ENCODE data around the gene ENAH.
"Not testable (repeated sequence)": the region's sequence is repeated elsewhere in the genome, so short reads cannot be mapped to it uniquely, and the experiment has no call there.

The ENAH gene

DNA sequence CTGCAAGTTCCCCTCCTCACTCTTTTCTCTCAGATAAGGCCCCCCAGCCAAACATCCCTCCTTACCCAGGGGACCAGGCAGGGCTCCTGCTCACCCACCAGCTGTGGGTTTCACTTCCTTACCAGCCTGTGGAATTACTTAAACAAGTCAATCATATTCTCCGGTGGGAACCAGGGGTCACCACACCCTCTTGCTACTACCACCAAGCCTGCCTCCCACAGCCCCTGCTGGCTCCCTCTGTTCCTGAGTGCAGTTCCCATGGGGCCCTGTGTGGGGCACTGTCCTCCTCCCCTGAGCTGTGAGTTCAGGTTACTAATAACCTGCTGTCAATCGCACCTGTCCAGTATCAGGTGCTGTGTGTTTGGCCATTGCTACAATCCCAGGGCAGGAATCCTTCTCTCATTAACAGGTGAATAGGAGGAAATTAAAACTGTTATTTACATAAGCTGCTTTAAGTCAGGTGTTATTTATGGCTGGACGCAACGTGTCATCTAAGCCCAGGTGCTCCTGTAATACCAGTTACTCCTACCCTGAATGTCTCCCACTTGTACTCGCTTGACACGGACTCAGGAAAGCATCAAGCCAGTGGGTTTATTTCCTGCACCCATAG, 172.0 kb downstream of the ENAH start:
- peak; percentile 38 to 83 for DNase-seq (ENCODE audit: low spot score in 2 of 2)
- H3K4me1 ChIP-seq = no peaks in the 10 kb centered on the region
- in situ Hi-C loops (cut with MboI; ENCODE audit: low sequenced_read_pairs) = no loop called here
- no peaks in the 10 kb centered on the region for H3K36me3 ChIP-seq (replicated peaks)
- no peaks in the 10 kb centered on the region for H3K9me3 ChIP-seq
- no peaks in the 10 kb centered on the region for H3K27me3 ChIP-seq (ENCODE audit: low read depth)
- H3K4me3 ChIP-seq = no peak overlapping the region

DNA sequence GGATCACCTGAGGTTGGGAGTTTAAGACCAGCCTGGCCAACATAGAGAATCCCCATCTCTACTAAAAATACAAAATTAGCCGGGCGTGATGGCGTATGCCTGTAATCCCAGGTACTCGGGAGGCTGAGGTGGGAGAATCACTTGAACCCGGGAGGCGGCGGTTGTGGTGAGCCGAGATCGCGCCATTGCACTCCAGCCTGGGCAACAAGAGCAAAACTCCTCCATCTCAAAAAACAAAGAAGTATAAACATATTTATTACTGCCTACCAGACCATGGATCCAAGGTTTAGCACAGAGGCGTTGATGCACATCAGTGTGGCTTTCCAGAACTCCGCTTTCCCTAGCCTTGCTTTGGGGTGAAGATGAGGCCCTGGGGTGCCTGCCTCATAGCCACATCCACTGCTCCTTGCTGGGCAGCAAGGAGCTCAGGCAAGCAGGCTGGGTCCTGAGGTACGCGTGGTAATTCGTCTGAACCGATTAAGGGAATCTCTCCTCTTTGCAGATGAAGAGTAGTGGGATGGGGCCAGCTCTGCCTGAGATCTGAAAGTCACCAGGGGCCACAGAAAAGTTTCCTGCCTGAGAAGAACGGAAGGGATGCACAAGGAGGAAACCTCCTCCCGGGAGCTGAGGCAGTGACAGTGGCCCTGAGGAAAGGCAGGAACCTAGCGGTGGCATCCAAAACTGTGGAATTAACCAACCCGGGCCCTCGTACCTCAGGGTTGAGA, 172.8 kb downstream of the ENAH start:
- Histone ChIP-seq H3K4me3 (no peak overlapping the region), H3K4me1 (peaks cover 2% of the 10 kb centered on the region), H3K36me3 (replicated peaks) (no peaks in the 10 kb centered on the region), H3K27me3 (ENCODE audit: low read depth) (no peaks in the 10 kb centered on the region), H3K9me3 (no peaks in the 10 kb centered on the region)
- in situ Hi-C loops (cut with MboI; ENCODE audit: low sequenced_read_pairs) = loop anchor here (5.0 kb wide), 2 partner anchors 297 to 502 kb away; partner anchors contain the start of gene SRP9
- DNase-seq (ENCODE audit: low spot score in 2 of 2) = no peak

DNA sequence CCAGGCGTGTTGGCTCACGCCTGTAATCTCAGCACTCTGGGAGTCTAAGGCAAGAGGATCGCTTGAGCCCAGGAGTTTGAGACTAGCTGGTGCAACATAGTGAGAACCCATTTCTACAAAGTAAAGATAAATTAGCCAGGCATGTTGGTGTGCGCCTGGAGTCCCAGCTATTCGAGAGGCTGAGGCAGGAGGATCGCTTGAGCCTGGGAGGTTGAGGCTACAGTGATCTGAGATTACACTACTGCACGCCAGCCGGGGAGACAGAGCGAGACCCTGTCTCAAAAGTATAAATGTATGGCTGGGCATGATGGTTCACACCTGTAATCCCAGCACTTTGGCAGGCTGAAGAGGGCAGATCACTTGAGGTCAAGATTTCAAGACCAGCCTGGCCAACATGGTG, 173.6 kb downstream of the ENAH start:
- no peak for DNase-seq (ENCODE audit: low spot score in 2 of 2)
- H3K27me3 ChIP-seq (ENCODE audit: low read depth) = no peaks in the 10 kb centered on the region
- no peak overlapping the region for H3K4me3 ChIP-seq
- H3K4me1 ChIP-seq = peaks cover 5% of the 10 kb centered on the region
- in situ Hi-C loops (cut with MboI; ENCODE audit: low sequenced_read_pairs) = loop anchor here (5.0 kb wide), 2 partner anchors 298 to 503 kb away; partner anchors contain the start of gene SRP9
- no peaks in the 10 kb centered on the region for H3K36me3 ChIP-seq (replicated peaks)
- no peaks in the 10 kb centered on the region for H3K9me3 ChIP-seq

DNA sequence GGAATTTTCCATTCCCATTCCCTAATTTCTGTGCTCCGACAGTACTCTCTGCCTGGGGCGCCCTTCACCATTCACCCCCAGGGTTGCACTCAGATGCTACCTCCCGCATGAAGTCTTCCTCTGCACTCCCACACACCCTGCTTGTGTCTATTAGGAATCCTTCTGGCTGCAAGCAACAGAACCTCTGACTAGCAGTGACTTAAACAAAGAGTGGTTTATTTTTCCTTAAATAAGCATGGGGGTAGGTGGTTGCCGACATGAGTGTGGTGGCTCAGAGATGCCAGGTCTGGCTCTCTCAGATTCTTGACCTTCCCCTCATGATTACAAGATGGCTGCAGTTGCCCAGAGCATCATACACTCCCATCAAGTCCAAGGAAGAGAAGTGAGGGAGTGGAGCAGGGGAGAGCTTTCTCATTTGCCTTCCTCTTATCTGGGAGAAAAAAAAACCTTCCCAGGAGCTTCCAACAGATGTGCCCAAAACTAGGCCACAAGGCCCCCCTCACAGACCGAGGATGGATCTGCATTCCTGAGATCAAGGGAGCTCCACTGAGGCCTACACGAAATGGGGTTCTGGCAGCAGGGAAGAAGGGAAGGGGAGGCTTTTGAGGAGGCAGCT, 175.5 kb downstream of the ENAH start:
- in situ Hi-C loops (cut with MboI; ENCODE audit: low sequenced_read_pairs) = loop anchor here (5.0 kb wide), 2 partner anchors 300 to 505 kb away; partner anchors contain the start of gene SRP9
- no peaks in the 10 kb centered on the region for H3K9me3 ChIP-seq
- H3K4me1 ChIP-seq = peaks cover 5% of the 10 kb centered on the region
- H3K36me3 ChIP-seq (replicated peaks) = no peaks in the 10 kb centered on the region
- no peak overlapping the region for H3K4me3 ChIP-seq
- no peaks in the 10 kb centered on the region for H3K27me3 ChIP-seq (ENCODE audit: low read depth)
- no peak for DNase-seq (ENCODE audit: low spot score in 2 of 2)

DNA sequence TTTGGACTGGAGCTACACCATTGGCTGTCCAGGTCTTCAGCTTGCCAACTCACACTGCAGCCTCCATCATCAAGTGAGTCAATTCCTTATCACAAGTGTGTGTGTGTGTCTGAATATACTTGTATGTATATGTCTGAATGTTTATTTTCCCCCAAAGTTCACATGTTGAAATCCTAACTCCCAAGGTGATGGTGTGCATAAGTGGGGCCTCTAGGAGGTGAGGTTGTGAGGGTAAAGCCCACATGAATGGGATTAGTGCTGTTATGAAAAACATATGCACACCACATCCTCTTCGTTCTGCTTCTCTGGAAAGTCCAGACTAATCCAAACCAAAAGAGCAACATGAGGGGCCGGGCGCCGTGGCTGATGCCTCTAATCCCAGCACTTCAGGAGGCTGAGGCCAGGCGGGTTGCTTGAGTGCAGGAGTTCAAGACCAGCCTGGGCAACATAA, 176.4 kb downstream of the ENAH start:
- H3K27me3 ChIP-seq (ENCODE audit: low read depth) = no peaks in the 10 kb centered on the region
- no peak overlapping the region for H3K4me3 ChIP-seq
- H3K36me3 ChIP-seq (replicated peaks) = no peaks in the 10 kb centered on the region
- DNase-seq (ENCODE audit: low spot score in 2 of 2) = no peak
- H3K4me1 ChIP-seq = peaks cover 5% of the 10 kb centered on the region
- H3K9me3 ChIP-seq = no peaks in the 10 kb centered on the region
- in situ Hi-C loops (cut with MboI; ENCODE audit: low sequenced_read_pairs) = loop anchor here (5.0 kb wide), 2 partner anchors 301 to 506 kb away; partner anchors contain the start of gene SRP9

DNA sequence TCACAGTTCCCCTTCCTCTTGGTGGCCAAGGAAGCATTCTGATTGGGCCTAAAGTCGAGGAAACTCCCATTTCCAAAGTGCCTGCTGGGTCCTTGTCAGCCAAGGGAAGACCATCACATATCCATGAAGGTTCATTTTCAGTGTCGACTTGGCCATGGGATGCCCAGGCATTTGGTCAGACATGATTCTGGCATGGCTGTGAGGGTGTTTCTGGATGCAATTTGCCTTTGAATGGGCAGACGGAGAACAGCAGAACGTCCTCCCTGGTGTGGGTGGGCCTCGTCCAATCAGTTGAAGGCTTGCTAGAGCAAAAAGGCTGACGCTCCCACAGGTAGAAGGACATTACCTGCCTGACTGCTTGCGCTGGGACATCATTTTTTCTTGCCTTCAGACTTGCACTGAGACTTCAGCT, 176.8 kb downstream of the ENAH start:
- no peak for DNase-seq (ENCODE audit: low spot score in 2 of 2)
- Histone ChIP-seq H3K9me3 (no peaks in the 10 kb centered on the region), H3K27me3 (ENCODE audit: low read depth) (no peaks in the 10 kb centered on the region), H3K4me3 (no peak overlapping the region), H3K4me1 (peaks cover 5% of the 10 kb centered on the region), H3K36me3 (replicated peaks) (no peaks in the 10 kb centered on the region)
- in situ Hi-C loops (cut with MboI; ENCODE audit: low sequenced_read_pairs) = loop anchor here (5.0 kb wide), 2 partner anchors 301 to 506 kb away; partner anchors contain the start of gene SRP9

DNA sequence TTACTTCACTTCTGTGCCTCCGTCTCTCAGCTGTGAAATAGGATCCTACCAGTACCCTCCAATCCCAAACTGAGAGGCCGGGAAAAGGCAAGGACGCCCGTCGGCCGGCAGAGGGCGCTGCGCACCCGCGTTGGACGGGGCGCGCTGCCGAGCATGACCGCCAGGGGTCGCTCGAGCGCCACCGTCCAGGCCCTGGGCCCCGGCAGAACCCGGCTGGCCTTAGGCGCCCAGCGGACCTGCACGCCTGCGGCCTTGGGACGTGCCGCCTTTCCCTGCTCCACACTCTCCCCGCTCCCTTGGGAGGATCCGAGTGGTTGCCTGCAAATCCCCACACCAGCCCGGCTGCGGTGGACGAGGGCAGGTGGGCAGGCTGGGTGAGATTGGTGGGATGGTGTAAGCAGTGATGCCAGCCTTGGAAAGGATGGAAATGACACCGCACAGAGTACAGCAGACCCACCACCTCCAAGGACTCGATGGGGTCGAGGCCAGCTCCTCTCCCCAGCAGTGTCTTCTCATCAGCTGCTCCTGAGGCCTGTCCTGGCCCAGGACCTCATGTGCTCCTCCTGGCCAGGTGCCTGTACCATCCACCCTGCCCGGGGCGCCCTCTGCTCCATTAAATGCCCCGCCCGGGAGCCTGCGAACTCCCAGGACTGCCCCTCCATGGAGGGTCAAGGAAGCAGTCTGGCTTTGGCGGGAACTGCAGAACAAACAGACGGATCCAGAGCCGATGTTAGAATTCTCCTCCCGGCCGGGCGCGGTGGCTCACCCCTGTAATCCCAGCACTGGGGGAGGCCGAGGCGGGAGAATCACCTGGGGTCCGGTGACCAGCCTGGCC, 177.7 kb downstream of the ENAH start:
- no peaks in the 10 kb centered on the region for H3K36me3 ChIP-seq (replicated peaks)
- H3K9me3 ChIP-seq = no peaks in the 10 kb centered on the region
- in situ Hi-C loops (cut with MboI; ENCODE audit: low sequenced_read_pairs) = loop anchor here (5.0 kb wide), 2 partner anchors 302 to 507 kb away; partner anchors contain the start of gene SRP9
- no peaks in the 10 kb centered on the region for H3K27me3 ChIP-seq (ENCODE audit: low read depth)
- H3K4me3 ChIP-seq = no peak overlapping the region
- peaks cover 5% of the 10 kb centered on the region for H3K4me1 ChIP-seq
- peak; percentile 51 to 79 for DNase-seq (ENCODE audit: low spot score in 2 of 2)

DNA sequence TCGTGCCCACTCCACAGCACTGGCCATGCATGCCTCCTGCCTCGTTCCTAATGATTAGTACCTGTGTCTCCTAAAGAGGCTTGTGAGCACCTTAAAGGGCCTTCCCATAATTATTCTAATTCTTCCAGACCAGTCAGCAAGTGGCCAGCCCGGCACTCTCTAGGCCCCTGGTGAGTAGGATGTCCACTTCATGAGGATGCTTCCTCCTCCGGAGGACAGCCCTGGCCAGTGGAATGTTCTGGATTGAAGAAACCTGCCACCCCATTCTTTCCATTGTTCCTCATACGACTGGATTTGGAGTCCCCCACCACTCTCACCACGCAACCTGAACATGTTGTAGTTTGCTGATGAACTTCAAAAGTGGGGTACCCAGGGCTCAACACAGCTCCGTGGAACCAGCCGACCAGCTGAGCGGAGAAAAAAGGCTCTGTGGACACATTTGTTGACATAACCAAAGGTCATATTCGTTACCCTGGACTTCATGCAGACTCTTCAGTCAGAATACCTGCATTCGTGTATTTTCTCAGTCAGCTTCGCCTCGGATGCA, 178.4 kb downstream of the ENAH start:
- H3K36me3 ChIP-seq (replicated peaks) = no peaks in the 10 kb centered on the region
- H3K27me3 ChIP-seq (ENCODE audit: low read depth) = no peaks in the 10 kb centered on the region
- in situ Hi-C loops (cut with MboI; ENCODE audit: low sequenced_read_pairs) = no loop called here
- H3K4me1 ChIP-seq = peaks cover 5% of the 10 kb centered on the region
- no peaks in the 10 kb centered on the region for H3K9me3 ChIP-seq
- H3K4me3 ChIP-seq = no peak overlapping the region
- DNase-seq (ENCODE audit: low spot score in 2 of 2) = no peak

DNA sequence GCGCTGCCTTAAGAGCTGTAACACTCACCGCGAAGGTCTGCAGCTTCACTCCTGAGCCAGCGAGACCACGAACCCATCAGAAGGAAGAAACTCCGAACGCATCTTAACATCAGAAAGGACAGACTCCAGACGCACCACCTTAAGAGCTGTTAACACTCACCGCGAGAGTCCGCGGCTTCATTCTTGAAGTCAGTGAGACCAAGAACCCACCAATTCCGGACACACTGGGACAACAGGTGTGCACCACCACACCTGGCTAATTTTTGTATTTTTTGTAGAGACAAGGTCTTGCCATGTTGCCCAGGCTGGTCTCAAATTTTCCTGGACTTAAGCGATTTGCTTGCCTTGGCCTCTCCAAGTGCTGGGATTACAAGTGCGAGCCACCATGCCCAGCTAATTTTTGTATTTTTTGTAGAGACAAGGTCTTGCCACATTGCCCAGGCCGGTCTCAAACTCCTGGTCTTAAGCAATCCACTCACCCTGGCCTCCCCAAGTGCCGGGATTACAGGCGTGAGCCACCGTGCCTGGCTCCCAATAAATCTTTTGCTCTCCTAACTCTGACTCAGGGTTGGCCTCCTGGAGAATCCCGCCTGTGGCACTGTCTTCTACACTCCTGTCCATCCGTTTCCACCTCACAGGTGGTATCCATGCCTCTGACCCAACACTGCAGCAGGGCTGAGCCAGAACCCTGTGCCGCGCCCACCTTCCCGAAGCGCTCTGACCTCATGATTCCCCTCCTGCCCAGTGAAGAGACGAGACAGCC, 179.1 kb downstream of the ENAH start:
- H3K4me1 ChIP-seq; H3K36me3 ChIP-seq (replicated peaks); H3K9me3 ChIP-seq; H3K4me3 ChIP-seq; DNase-seq (ENCODE audit: low spot score in 2 of 2); H3K27me3 ChIP-seq (ENCODE audit: low read depth); in situ Hi-C loops (cut with MboI; ENCODE audit: low sequenced_read_pairs): not testable (repeated sequence)

DNA sequence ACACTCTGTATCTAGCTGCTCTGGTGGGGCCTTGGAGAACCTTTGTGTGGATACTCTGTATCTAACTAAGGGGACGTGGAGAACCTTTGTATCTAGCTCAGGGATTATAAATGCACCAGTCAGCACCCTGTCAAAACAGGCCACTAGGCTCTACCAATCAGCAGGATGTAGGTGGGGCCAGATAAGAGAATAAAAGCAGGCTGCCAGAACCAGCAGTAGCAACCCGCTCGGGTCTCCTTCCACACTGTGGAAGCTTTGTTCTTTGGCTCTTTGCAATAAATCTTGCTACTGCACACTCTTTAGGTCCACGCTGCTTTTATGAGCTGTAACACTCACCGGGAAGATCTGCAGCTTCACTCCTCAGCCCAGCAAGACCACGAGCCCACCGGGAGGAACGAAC, 179.7 kb downstream of the ENAH start:
- H3K4me3 ChIP-seq; H3K36me3 ChIP-seq (replicated peaks); in situ Hi-C loops (cut with MboI; ENCODE audit: low sequenced_read_pairs); H3K9me3 ChIP-seq; H3K4me1 ChIP-seq; H3K27me3 ChIP-seq (ENCODE audit: low read depth): not testable (repeated sequence)
- DNase-seq (ENCODE audit: low spot score in 2 of 2) = peak in 1 of 2 experiments; percentile 31

DNA sequence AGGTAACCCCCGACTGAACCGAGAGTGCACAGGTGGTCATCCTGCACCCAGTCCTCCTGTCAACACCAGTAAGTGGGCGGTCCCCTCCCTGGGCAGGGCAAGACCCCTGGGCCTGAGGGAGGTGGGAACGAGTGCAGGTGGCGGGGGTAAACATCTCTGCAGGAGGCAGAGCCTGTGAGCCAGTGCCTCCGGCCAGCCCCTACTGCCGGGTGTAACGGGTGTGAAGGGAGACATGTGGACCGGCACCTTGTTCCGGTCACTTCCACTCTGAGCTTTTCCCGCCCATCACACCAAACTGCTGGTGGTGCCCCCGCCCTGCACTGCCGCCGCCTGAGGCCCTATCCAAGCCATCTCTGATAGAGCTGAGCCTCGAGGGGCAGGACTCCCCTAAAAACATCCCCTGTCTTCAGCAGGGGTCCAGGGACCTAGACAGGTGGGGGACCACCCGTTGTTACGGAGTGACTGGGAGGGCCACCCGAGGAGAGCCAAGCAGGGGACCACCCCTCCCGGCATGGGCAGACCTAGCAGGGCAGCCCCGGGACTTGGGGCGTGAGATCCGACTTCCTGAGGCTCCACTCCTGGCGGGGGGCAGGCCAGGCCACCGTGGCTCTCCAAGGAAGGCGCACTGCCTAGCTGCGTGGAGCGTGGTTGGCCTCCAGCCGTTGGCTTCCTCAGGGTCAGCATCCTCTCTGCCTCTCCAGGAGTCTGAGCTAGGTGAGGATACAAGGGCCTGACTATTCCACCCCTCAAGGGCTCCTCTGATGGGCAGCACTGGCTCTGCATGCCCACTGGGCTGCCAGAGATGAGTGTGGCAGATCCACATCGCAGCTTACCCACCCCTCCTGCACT, 181.2 kb downstream of the ENAH start:
- Histone ChIP-seq H3K36me3 (replicated peaks) (no peaks in the 10 kb centered on the region), H3K27me3 (ENCODE audit: low read depth) (no peaks in the 10 kb centered on the region), H3K9me3 (no peaks in the 10 kb centered on the region), H3K4me3 (no peak overlapping the region), H3K4me1 (peaks cover 5% of the 10 kb centered on the region)
- no peak for DNase-seq (ENCODE audit: low spot score in 2 of 2)
- in situ Hi-C loops (cut with MboI; ENCODE audit: low sequenced_read_pairs) = no loop called here

DNA sequence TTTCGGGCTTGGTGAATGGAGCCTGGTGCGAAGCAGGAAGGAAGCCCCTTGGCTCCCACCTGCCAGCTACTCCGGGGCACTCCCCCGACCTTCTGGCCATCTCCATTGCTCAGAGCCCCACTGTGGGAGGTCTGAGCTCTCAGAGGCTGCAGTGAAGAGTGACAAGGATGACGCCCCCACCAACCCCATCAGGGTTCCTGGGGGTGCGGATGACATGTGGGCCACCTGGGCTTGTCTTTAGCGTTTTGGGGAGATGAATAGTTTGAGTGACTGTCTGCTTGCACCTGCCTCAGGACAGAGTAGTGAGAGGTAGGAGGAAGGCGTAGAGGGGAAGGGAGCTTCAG, 181.8 kb downstream of the ENAH start:
- in situ Hi-C loops (cut with MboI; ENCODE audit: low sequenced_read_pairs) = no loop called here
- Histone ChIP-seq H3K4me3 (no peak overlapping the region), H3K36me3 (replicated peaks) (no peaks in the 10 kb centered on the region), H3K4me1 (peaks cover 5% of the 10 kb centered on the region), H3K27me3 (ENCODE audit: low read depth) (no peaks in the 10 kb centered on the region), H3K9me3 (no peaks in the 10 kb centered on the region)
- no peak for DNase-seq (ENCODE audit: low spot score in 2 of 2)

Measured in HAP-1 (cell line).